Colon (tissue), 2 donors: ENCODE measurements around the gene TMEM134.

Source experiments
- FAIRE-seq: peaks from 2 replicates; lab custom pipeline; 2012; peaks lifted over from hg19 to GRCh38; lab: Jason Lieb, UNC
- donor health status: control.
- donor health status: control.

Gene TMEM134

GRCh38 chr11:67500831-67501715 lies 32.0 kb upstream of the TMEM134 start:
- no peak for FAIRE-seq

DNA sequence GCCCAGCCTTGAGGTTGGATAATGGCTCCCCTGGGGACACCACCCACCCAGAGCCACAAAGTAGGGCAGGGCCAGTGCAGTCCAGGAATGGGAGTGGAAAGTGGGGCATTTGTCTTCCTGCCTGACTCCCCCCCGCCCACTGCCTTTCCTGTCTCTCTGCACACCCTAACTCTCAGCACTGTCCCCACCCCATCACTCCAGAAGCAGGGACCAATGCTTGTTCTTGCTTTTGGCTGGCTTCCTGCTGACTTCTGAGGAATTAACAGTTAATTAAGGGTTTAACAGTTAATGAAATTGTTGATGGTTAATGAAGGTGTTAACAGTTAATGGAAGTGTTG lies 31.4 kb upstream of the TMEM134 start:
- no peak for FAIRE-seq

DNA sequence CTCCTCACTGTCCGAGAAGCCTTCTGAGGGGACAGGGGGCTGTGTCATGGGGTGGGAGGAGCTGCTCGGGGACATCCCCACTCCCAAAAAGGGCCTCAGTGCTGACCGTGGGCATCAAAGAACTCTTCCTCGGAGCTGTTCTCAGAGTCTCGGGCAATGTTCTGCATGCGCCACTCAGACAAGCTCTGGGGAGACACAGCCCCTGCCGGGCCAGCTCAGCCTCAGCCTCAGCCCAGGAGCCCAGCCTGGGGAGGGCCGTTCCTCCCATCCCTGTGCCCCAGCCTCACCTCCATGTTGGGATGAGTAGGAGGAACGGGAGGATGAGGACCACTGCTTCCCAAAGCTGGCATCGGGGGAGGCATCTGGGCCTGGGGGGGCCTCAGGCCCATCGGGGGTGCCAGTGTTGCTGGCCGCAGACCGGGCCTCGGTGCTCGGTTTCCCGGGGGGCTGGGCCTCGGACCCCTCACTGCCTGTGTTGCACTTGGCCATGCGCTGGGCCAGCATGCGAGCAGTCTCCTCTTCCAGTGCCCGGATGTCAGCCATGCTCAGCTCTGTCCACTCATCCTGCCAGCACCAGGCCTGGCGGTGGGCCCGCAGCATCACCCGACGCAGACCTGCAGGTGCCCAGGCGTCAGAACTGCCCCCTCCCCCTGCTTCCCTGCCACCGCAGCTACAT lies 30.9 kb upstream of the TMEM134 start:
- no peak for FAIRE-seq

GRCh38 chr11:67498544-67498972 lies 29.5 kb upstream of the TMEM134 start:
- FAIRE-seq: no peak

DNA sequence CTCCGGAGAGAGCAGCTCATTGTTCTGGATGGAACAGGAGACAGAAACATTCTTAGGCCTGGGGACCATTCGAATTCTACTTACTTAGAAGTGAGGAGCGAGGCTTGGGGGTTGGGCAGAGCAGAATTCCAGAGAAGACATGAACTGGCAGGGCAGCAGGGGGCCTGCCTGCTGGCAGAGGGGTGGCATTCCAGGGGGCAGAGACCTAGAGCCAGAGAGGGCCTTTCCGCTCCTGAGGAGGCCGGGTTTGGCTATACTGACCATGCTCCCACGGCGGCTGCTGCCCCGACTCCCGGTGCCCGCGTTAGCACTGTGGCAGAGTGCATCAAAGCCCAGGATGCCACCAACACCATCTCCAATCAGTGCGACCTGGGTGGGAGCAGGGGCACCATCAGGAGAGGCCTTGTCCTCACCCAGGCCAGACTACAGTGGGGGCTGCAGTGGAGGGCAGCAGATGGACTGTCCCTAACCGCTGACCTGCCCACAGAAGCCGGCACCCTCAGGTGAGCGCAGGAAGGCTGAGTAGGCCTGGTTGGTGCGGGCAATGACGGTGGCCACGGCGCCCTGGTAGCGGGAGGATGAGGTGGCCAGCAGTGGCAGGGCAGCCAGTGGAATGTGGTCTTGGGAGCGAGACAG lies 28.7 kb upstream of the TMEM134 start:
- FAIRE-seq: no peak

- FAIRE-seq: no peak
Measured at GRCh38 chr11:67496113-67496512, 27.1 kb upstream of the TMEM134 start.

DNA sequence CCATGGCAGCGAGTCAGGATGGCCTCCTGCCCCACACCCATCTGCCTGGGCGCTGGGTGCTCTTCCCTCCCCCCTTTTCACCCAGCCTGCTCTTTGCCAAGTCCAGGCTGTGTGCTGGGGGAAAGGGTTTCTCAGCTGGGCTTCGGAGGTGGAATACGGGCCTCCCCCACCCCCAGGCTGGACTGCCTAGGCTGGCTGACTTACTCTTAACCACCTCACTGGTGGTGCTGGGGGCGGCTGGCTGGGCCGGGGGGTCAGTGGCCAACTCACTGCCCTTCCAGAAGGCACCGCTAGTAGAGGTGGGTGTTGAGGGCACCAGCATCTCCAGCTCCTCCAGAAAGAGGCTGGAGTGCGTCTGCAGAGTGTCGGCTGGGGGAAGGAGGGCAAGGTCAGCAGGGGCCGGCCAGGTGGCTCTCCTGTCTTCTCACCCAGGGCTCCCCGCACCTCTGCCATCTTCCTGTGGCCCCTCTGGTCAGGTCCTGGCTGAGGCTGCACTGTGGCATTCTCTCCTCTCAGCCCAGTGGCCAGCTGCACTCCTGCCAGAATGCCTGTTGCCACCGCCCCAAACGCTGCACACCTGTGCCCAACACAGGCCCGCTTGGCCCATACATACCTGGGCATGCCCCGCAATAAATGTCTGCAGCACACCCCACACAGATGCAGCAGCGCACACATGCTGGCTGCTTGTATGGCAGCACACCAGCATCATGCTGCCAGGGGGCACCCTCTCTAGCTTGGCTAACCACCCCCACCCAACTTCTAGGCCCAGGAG lies 26.4 kb upstream of the TMEM134 start:
- FAIRE-seq: no peak

GRCh38 chr11:67494371-67495233 lies 25.6 kb upstream of the TMEM134 start:
- no peak for FAIRE-seq

DNA sequence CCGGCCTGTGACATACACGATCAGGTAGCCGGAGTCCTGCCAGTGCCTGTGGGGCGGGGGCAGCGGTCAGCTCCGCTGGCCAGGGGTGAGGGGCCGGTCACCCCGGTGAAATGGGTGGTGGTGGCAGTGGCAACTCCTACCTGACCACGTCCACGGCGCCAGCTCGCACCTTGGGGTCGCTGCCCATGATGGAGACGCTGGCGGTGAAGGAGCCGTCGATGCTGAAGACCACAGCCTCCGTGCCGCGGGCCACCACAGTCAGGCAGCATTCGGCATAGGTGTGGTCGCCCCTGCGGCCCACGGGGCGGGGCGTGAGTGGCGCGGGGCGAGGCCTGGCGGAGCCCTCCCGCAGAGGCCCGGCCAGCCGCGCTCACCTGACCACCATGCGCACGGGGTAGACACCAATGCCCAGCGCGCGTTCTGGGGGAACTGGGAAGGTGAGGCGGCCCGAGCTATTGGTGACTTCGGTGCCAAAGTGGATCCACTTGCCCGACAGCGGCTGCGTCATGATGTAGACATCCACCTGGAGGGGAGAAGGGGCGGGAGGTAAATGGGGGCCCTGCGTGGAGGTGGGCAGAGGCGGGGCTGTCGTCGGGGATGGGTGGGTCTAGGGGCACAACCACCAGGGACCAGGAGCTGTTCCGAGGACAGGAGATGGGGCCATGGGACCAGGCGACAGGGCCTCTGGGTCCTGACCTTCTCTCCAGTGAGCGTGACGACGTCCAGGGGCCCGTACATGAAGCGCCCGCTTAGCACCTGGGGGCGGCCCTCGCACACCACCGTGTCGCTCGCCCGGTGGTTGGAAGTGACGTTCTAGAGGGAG lies 24.7 kb upstream of the TMEM134 start:
- no peak for FAIRE-seq

DNA sequence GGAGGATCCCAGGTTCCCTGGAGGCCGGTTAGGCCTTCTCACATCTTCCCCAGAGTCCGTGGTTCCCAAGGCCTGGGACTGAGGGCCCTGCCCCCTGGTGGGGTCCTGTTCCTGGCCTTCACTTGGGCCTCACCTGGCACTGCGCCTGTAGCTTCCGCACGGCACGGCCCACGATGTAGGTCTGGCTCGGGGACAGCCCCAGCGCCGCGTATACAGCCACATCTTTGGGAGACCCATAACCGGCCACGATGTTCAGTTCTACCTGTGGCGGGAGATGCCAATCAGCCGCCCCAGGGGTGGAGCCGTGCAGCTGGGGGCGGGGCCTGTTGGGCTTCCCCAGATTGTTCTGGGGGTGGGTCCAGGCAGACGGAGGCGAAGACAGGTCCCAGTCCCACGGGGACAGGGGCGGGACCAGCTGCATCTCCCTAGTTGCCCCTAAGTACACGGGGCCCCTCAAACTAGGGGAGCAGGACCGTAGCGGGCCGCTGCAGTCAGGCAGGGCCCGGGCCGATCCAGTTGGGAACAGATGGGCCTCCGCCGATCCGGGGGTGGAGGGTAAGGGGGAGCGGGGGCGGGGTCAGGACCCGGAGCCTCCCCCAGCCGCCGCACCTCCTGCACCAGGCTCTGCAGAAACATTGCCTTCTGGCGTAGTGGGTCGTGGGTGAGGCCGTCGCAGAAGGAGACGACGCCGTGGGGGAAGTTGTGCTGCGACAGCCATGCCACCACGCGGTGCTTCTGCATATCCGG lies 23.9 kb upstream of the TMEM134 start:
- FAIRE-seq: no peak

DNA sequence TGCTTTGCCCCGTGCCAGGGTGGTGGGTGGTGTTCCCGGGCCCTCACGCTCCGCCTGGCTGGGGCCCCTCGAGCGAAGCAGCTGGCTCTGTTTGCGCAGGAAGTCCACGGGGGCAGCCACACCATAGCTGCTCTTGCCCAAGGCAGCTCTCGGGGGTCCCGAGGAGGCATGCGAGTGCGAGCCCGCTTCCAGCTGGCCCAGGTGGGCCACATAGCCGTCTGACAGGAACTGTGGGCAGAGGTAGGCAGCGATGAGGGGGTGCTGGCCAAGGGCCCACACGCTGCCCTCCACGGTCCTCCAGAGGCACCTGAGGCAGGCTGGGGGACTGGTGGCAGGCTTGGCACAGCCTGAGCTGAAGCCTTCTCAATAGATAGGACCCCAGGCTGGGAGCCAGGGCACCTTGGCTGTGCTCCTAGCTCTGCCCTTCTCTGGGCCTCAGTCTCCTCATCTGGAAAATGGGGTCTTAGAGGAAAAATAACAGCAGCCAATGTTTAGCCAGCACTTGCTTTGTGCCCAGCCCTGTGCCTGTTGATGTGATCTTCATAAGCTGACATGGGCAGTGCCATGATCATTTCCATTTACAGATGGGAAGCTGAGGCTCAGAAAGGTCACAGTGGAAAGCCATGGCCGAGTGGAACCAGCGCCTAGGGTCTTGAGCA lies 23.1 kb upstream of the TMEM134 start:
- FAIRE-seq: no peak

DNA sequence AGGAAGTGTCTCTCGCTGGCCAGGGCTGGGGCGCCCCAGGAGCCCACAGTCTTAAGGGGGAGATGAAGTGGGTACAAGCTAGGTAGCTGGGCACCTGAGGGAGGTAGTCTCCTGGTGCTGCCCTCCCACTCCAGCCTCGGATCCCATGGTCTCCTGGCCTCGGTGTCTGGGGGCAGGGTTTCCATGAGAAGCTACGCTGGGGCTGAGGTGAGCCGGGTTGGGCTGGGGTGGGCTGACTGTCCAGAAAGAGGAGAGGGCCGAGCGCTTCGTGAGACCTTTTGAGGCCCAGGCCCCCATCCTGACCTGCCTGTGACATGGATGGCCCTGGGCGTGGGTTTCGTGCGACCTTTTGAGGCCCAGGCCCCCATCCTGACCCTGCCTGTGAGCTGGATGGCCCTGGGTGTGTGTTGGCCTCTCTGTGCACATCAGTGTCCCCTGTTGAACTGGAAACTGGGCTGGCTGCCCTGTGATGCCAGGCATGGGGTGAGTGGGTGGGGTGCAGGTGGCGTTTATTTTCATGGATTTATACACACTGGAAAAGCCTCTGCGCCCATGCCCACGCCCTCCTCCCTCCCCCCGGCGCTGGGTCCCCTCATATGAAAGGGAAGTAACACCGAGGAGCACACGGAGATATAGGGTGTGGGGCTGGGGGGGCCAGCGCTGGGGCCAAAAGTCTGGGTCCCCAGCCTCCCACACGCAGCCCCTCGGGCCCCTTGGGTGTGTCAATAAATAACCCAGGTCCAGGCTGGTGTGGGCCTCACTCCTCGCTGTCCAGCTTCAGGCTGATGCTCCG lies 22.4 kb upstream of the TMEM134 start:
- FAIRE-seq: no peak

DNA sequence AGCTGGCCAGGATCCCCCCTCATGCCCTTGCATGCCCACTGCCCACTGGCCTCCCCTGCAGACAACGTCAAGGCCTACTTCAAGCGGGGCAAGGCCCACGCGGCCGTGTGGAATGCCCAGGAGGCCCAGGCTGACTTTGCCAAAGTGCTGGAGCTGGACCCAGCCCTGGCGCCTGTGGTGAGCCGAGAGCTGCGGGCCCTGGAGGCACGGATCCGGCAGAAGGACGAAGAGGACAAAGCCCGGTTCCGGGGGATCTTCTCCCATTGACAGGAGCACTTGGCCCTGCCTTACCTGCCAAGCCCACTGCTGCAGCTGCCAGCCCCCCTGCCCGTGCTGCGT lies 21.6 kb upstream of the TMEM134 start:
- FAIRE-seq: no peak

DNA sequence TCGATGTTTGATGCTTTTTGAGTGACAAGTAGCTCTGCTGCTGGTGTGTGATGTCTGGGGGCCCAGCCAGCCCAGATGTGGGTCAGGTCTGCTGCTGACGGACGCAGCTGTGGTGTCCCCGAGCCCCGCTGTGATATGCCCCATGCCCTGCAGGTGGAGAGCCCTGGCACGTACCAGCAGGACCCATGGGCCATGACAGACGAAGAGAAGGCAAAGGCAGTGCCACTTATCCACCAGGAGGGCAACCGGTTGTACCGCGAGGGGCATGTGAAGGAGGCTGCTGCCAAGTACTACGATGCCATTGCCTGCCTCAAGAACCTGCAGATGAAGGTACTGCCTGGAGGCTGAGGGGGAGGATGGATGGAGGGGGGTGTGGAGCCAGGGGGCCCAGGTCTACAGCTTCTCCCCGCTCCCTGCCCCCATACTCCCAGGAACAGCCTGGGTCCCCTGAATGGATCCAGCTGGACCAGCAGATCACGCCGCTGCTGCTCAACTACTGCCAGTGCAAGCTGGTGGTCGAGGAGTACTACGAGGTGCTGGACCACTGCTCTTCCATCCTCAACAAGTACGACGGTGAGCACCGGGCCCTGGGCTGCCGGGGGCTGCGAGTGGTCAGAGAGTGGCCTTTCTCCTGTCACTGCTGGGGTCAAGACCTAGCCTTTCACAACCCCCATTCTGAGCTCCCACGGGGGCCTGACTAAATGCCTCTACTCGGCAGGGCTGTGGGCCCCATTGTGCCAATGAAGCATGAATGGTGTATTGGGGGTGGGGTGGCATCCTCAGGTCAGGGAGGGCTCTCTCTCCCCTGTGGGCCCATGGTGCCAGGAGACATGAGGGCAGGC lies 21.1 kb upstream of the TMEM134 start:
- no peak for FAIRE-seq

DNA sequence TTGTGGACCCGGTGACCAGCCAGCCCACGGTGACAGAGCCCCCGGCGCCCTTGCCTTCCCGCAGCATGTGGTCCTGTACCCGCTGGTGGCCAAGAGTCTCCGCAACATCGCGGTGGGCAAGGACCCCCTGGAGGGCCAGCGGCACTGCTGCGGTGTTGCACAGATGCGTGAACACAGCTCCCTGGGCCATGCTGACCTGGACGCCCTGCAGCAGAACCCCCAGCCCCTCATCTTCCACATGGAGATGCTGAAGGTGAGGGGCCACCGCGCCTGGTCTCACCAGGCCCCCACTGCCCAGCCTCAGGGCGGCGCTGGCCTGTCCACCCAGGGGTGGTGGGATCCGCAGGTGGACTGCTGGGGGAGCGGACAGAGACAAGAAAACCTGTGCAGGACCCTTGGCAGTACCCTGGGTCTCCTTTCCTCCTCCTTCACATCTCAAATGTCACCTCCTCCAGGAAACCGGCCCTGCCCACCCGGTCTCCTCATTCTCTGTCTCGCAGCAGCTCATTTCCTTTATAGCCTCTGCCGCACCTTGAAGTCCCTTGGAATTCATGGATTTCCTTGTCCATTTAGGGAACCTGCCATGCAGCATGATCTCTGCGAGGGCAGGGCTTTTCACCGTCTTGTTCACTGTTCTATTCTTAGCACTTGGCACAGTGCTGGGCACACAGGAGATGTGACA lies 20.3 kb upstream of the TMEM134 start:
- FAIRE-seq: no peak

DNA sequence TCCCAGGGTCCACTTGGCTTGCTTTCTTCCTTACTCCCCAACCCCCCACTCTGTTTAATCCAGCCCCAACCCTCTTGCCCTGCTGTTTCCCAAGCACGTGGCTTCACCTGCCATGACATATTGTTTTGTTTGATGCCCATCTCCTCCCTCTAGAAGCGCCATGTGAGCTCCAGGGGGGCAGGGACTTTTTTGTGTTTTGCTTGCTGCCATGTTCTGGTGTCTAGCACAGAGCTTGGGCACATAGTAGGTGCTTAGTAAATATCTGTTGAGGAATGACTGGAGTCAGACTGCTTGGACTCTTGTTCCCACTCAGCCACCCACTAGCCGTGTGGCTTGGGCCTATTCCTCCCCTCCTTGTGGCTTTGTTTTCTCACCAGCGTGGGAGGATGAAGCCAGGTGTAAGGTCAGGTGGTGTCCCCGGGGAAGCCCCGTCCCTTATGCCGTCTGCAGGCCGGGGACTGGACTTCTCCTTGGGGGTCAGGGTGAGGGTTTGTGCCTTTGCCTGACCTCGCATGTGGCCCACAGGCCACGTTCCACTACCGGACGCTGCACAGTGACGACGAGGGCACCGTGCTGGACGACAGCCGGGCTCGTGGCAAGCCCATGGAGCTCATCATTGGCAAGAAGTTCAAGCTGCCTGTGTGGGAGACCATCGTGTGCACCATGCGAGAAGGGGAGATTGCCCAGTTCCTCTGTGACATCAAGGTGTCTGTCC lies 17.6 kb upstream of the TMEM134 start:
- no peak for FAIRE-seq
